ENCODE results near the gene C6orf132.
A peak's percentile ranks its signal among the peaks of the same experiment; 100 is the strongest.

C6orf132 gene

DNA sequence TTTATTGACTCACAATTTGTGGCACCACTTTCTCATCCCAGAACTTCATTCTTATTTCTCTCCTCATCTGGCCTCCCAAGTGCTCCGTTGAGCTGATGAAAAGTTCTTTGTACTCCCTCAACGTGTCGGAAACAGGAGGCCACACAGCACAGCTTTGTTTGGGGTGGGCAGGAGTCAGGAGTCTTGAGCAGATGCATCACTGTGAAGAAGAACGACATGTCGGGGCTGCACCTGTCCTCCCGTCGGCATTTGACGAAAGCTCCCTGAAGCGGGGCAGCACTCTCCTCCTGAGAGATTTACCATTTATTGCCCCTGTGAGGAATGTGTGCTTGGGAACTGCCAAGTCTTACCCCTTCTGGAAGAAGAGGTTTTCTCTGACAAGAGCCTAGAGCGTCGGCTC is 64.0 kb downstream of the C6orf132 start:
- H3F3A ChIP-seq (ENCODE audit: insufficient read depth, low read length), result no peaks in the 10 kb centered on the region
- H3K4me2 ChIP-seq (ENCODE audit: low read depth, low read length), result no peak overlapping the region
- H3K9me2 ChIP-seq (replicated peaks; ENCODE audit: insufficient read depth, low read length), result no peaks in the 10 kb centered on the region
- no peak for DNase-seq
- H3K4me3 ChIP-seq (ENCODE audit: low read length), result no peak overlapping the region
- H3K9ac ChIP-seq (ENCODE audit: low read length), result no peak overlapping the region
- H2AFZ ChIP-seq (ENCODE audit: low read length), result no peak overlapping the region
- H3K27me3 ChIP-seq (replicated peaks; ENCODE audit: insufficient read depth, low read length), result no peaks in the 10 kb centered on the region
- no peaks in the 10 kb centered on the region for H3K36me3 ChIP-seq (replicated peaks; ENCODE audit: insufficient read depth, low read length)
- no peaks in the 10 kb centered on the region for H4K20me1 ChIP-seq (ENCODE audit: insufficient read depth, low read length)
- H3K79me2 ChIP-seq (ENCODE audit: low read length), result no peaks in the 10 kb centered on the region
- no peak overlapping the region for H3K27ac ChIP-seq (ENCODE audit: low read length)
- no peaks in the 10 kb centered on the region for H3K9me3 ChIP-seq (replicated peaks; ENCODE audit: insufficient read depth, low read length)
- H3K4me1 ChIP-seq (ENCODE audit: low read length), result no peaks in the 10 kb centered on the region
- no peak for TF ChIP-seq EZH2 (optimal IDR thresholded peaks at IDR 0.05; ENCODE audit: low read depth, low read length)
- TF ChIP-seq, protein P1, sequence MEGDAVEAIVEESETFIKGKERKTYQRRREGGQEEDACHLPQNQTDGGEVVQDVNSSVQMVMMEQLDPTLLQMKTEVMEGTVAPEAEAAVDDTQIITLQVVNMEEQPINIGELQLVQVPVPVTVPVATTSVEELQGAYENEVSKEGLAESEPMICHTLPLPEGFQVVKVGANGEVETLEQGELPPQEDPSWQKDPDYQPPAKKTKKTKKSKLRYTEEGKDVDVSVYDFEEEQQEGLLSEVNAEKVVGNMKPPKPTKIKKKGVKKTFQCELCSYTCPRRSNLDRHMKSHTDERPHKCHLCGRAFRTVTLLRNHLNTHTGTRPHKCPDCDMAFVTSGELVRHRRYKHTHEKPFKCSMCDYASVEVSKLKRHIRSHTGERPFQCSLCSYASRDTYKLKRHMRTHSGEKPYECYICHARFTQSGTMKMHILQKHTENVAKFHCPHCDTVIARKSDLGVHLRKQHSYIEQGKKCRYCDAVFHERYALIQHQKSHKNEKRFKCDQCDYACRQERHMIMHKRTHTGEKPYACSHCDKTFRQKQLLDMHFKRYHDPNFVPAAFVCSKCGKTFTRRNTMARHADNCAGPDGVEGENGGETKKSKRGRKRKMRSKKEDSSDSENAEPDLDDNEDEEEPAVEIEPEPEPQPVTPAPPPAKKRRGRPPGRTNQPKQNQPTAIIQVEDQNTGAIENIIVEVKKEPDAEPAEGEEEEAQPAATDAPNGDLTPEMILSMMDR (IDR thresholded peaks at IDR 0.05; ENCODE audit: low read length), result no peak
- TF ChIP-seq EZH2phosphoT487 (IDR thresholded peaks at IDR 0.05; ENCODE audit: low read length), result no peak

DNA sequence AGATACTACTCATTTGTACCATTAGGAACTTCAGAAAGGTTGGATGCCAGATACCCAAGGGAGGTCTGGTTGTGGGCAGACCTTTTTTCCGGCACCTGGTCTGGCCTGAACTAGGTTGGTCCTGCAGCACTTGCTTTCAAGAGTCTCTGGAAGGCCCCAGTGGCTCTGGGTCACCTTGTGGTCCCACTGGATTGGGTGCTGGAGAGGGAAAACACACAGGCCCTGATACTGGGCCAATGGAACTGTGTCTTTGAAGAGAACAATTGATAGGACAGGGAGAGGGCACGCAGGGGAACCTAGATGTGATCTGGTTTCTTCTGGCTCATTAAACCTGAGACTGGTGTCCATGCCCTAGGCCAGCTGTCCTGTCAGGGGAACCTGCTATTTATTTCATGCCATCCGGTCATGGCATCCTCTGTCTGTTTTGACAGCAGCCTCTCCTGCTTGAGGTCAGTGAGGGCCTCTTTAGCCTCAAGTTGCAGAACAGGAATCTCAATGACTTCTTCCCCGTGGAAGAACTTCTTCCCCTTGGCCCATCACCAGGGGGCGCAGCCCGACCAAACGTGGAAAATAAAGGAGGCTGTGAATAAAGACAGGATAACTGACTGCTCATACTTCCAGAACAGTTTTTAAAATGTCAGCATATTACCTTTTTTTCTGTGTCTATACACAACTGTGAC is 67.1 kb downstream of the C6orf132 start:
- Histone ChIP-seq H4K20me1 (ENCODE audit: insufficient read depth, low read length) (no peaks in the 10 kb centered on the region), H3K4me1 (ENCODE audit: low read length) (no peaks in the 10 kb centered on the region), H3K79me2 (ENCODE audit: low read length) (no peaks in the 10 kb centered on the region), H3K27me3 (replicated peaks; ENCODE audit: insufficient read depth, low read length) (no peaks in the 10 kb centered on the region), H2AFZ (ENCODE audit: low read length) (no peak overlapping the region), H3K9ac (ENCODE audit: low read length) (no peak overlapping the region), H3F3A (ENCODE audit: insufficient read depth, low read length) (no peaks in the 10 kb centered on the region), H3K36me3 (replicated peaks; ENCODE audit: insufficient read depth, low read length) (no peaks in the 10 kb centered on the region), H3K9me2 (replicated peaks; ENCODE audit: insufficient read depth, low read length) (no peaks in the 10 kb centered on the region), H3K4me2 (ENCODE audit: low read depth, low read length) (no peak overlapping the region), H3K27ac (ENCODE audit: low read length) (no peak overlapping the region), H3K4me3 (ENCODE audit: low read length) (no peak overlapping the region), H3K9me3 (replicated peaks; ENCODE audit: insufficient read depth, low read length) (no peaks in the 10 kb centered on the region)
- DNase-seq, result peak; percentile 39
- TF ChIP-seq, protein P1 (IDR thresholded peaks at IDR 0.05; ENCODE audit: low read length), result peak; percentile 80
- TF ChIP-seq EZH2phosphoT487 (IDR thresholded peaks at IDR 0.05; ENCODE audit: low read length), result no peak

DNA sequence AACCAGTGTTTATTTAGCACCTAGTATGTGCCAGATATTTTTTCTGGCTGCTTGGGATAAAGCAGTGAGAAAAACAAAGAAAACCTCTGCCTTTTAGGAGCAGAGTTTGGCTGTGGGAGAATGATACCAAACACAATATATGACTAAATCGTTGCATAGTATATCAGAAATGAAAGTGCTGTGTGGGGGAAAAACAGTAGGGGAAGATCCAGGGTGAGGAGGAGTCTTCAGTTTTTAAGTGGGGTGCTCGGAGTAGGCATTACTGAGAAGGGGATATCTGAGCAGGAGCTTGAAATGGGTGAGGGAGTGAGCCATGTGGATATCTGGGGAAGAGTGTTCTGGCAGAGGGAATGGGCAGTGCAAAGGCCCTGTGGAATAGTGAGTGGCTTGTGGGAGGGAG is 69.1 kb downstream of the C6orf132 start:
- no peak for DNase-seq
- TF ChIP-seq EZH2phosphoT487 (IDR thresholded peaks at IDR 0.05; ENCODE audit: low read length) (no peak), EZH2 (optimal IDR thresholded peaks at IDR 0.05; ENCODE audit: low read depth, low read length) (no peak)
- TF ChIP-seq, protein P1 (IDR thresholded peaks at IDR 0.05; ENCODE audit: low read length), result no peak
- Histone ChIP-seq H2AFZ (ENCODE audit: low read length) (no peak overlapping the region), H3K9ac (ENCODE audit: low read length) (no peak overlapping the region), H3K4me3 (ENCODE audit: low read length) (no peak overlapping the region), H3K9me2 (replicated peaks; ENCODE audit: insufficient read depth, low read length) (no peaks in the 10 kb centered on the region), H3K27ac (ENCODE audit: low read length) (no peak overlapping the region), H3F3A (ENCODE audit: insufficient read depth, low read length) (no peaks in the 10 kb centered on the region), H3K27me3 (replicated peaks; ENCODE audit: insufficient read depth, low read length) (no peaks in the 10 kb centered on the region), H3K9me3 (replicated peaks; ENCODE audit: insufficient read depth, low read length) (no peaks in the 10 kb centered on the region), H3K79me2 (ENCODE audit: low read length) (no peaks in the 10 kb centered on the region), H3K4me1 (ENCODE audit: low read length) (no peaks in the 10 kb centered on the region), H4K20me1 (ENCODE audit: insufficient read depth, low read length) (no peaks in the 10 kb centered on the region), H3K4me2 (ENCODE audit: low read depth, low read length) (no peak overlapping the region), H3K36me3 (replicated peaks; ENCODE audit: insufficient read depth, low read length) (no peaks in the 10 kb centered on the region)

Data from MM.1S (cell line).